ENCODE measurements around the gene C19orf18.

Gene C19orf18

GRCh38 chr19:57947088-57947418 lies 27.3 kb downstream of the C19orf18 start:
- no peak for DNase-seq

GRCh38 chr19:57946316-57946715 lies 28.0 kb downstream of the C19orf18 start:
- DNase-seq: no peak

- DNase-seq: no peak
These were observed 32.7 kb downstream of the C19orf18 start for GRCh38 chr19:57941593-57941992.

- no peak for DNase-seq
These were observed 38.6 kb downstream of the C19orf18 start for GRCh38 chr19:57935731-57936130.

GRCh38 chr19:57934820-57935665 lies 39.3 kb downstream of the C19orf18 start, which contains the start of gene ZNF418:
ZNF418 (minus strand) TSS chr19:57935402; CDS start chr19:57933822, 1,580 bp downstream.
- peak; percentile 34 for DNase-seq

- DNase-seq: no peak
These were observed 46.7 kb downstream of the C19orf18 start for GRCh38 chr19:57927587-57927986.

GRCh38 chr19:57916168-57916995 lies 58.0 kb downstream of the C19orf18 start, which contains the start of gene ZNF417:
ZNF417 (minus strand) TSS chr19:57916592; CDS start chr19:57916411, 181 bp downstream.
- DNase-seq: peak; percentile 85

- no peak for DNase-seq
These were observed 59.8 kb downstream of the C19orf18 start for GRCh38 chr19:57914531-57914930.

All from activated naive CD4-positive, alpha-beta T cell treated with Interleukin-2 at 50 U/mL for 16 hours (primary cell).